ENCODE results near the gene MPV17L2.

GRCh38 chr19:18156841-18157464 lies 36.1 kb upstream of the MPV17L2 start:
- TF ChIP-seq CTCF (IDR thresholded peaks at IDR 0.05; ENCODE audit: poor library complexity) (no peak), EZH2 (IDR thresholded peaks at IDR 0.05; ENCODE audit: borderline replicate concordance) (no peak), EZH2phosphoT487 (IDR thresholded peaks at IDR 0.05; ENCODE audit: low read depth, severe bottlenecking, unreplicated experiment) (no peak)
